ENCODE data around the gene GRM3.

DNA sequence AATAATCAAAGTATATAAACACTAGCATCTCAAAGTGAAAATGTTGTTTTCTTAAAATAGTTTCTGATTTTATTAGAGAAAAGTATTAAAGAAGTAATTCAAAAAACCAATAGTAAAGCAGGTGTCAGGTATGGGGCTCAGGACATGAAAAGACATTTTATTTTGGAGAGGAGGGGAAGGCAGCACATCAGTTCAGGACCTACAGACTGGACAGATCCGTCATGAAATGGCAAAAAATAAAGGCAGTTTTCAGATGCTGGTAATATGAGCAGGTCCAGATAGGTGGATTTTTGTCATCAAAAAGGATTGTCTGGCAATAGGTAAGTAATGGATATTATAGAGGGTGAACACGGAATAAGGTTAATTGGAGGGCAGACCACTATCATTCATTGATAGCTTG is 49.0 kb downstream of the GRM3 start:
- TF ChIP-seq, protein P1, sequence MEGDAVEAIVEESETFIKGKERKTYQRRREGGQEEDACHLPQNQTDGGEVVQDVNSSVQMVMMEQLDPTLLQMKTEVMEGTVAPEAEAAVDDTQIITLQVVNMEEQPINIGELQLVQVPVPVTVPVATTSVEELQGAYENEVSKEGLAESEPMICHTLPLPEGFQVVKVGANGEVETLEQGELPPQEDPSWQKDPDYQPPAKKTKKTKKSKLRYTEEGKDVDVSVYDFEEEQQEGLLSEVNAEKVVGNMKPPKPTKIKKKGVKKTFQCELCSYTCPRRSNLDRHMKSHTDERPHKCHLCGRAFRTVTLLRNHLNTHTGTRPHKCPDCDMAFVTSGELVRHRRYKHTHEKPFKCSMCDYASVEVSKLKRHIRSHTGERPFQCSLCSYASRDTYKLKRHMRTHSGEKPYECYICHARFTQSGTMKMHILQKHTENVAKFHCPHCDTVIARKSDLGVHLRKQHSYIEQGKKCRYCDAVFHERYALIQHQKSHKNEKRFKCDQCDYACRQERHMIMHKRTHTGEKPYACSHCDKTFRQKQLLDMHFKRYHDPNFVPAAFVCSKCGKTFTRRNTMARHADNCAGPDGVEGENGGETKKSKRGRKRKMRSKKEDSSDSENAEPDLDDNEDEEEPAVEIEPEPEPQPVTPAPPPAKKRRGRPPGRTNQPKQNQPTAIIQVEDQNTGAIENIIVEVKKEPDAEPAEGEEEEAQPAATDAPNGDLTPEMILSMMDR (IDR thresholded peaks at IDR 0.05), result no peak
- no peak for TF ChIP-seq POLR2AphosphoS5 (IDR thresholded peaks at IDR 0.05)

Data from breast epithelium (tissue), 3 donors.